GM18499 (cell line): Measurements from ENCODE around the gene MAMDC2.
"Not testable (repeated sequence)": the region's sequence is repeated elsewhere in the genome, so short reads cannot be mapped to it uniquely, and the experiment has no call there.

ENCODE experiments used
- ATAC-seq: cut with Tn5 transposase; IDR thresholded peaks from one replicate; pipeline ENCODE4 v1.9.1; 2021; ENCODE audit warnings: moderate number of reproducible peaks; ENCODE audit not compliant: insufficient read depth, unreplicated experiment

Gene MAMDC2

GRCh38 chr9:70168521-70168920 is 124.9 kb downstream of the MAMDC2 start:
- no peak for ATAC-seq

GRCh38 chr9:70169222-70169621 is 125.6 kb downstream of the MAMDC2 start:
- no peak for ATAC-seq

- ATAC-seq = no peak
Measured at GRCh38 chr9:70170151-70170790, 126.6 kb downstream of the MAMDC2 start.

- ATAC-seq = no peak
Measured at GRCh38 chr9:70172532-70172931, 128.9 kb downstream of the MAMDC2 start.

GRCh38 chr9:70177121-70177520 is 133.5 kb downstream of the MAMDC2 start:
- ATAC-seq = no peak

GRCh38 chr9:70192707-70193106 is 149.1 kb downstream of the MAMDC2 start:
- ATAC-seq = no peak

- no peak for ATAC-seq
Measured at GRCh38 chr9:70195456-70195855, 151.8 kb downstream of the MAMDC2 start.

- ATAC-seq = no peak
Measured at GRCh38 chr9:70197216-70198044, 153.8 kb downstream of the MAMDC2 start.

- ATAC-seq = not testable (repeated sequence)
Measured at GRCh38 chr9:70204743-70205142, 161.1 kb downstream of the MAMDC2 start.

- ATAC-seq = no peak
Measured at GRCh38 chr9:70205366-70206020, 161.8 kb downstream of the MAMDC2 start.

GRCh38 chr9:70217029-70217428 is 173.4 kb downstream of the MAMDC2 start:
- no peak for ATAC-seq

GRCh38 chr9:70218767-70219166 is 175.1 kb downstream of the MAMDC2 start:
- ATAC-seq = no peak

GRCh38 chr9:70220216-70220615 is 176.6 kb downstream of the MAMDC2 start:
- ATAC-seq = no peak

- no peak for ATAC-seq
Measured at GRCh38 chr9:70222354-70222753, 178.7 kb downstream of the MAMDC2 start.

- ATAC-seq = no peak
Measured at GRCh38 chr9:70228118-70228517, 184.5 kb downstream of the MAMDC2 start.

- ATAC-seq = no peak
Measured at GRCh38 chr9:70228611-70229010, 185.0 kb downstream of the MAMDC2 start.

- no peak for ATAC-seq
Measured at GRCh38 chr9:70229026-70229425, 185.4 kb downstream of the MAMDC2 start.

GRCh38 chr9:70229579-70229978 is 185.9 kb downstream of the MAMDC2 start:
- no peak for ATAC-seq

- ATAC-seq = no peak
Measured at GRCh38 chr9:70232476-70232875, 188.8 kb downstream of the MAMDC2 start.

- ATAC-seq = not testable (repeated sequence)
Measured at GRCh38 chr9:70234208-70234607, 190.6 kb downstream of the MAMDC2 start.

- ATAC-seq = not testable (repeated sequence)
Measured at GRCh38 chr9:70245952-70246351, 202.3 kb downstream of the MAMDC2 start.
